Fibroblast of lung (primary cell): ENCODE measurements around the gene PLEKHA7. TPM values are rescaled to one million over a fixed set of nuclear protein-coding genes. Genes with fewer than 3 reads are reported as not detected.
"Not testable (repeated sequence)": the region's sequence is repeated elsewhere in the genome, so short reads cannot be mapped to it uniquely, and the experiment has no call there.

Source experiments
- DNase-seq, 2 donors: peaks; one replicate each; pipeline versions ENCODE4 v3.0.0 to v3.0.0-alpha.2; 2010; ENCODE audit warnings: low read depth in 2 of 2
- H2AFZ ChIP-seq: 2 replicates; pipeline ENCODE4 v1.5.1; 2012; ENCODE audit warnings: low read length, control low read depth, inconsistent platforms
- H3K27ac ChIP-seq: 2 replicates; pipeline ENCODE4 v1.5.1; 2011; ENCODE audit warnings: low read length, control low read depth; ENCODE audit not compliant: insufficient read depth
- H3K27me3 ChIP-seq: 2 replicates; pipeline ENCODE4 v1.5.1; 2011; ENCODE audit warnings: mild to moderate bottlenecking, low read length; ENCODE audit not compliant: control insufficient read depth, insufficient read depth
- H3K36me3 ChIP-seq: 2 replicates; pipeline ENCODE4 v1.5.1; 2011; ENCODE audit warnings: low read length; ENCODE audit not compliant: control insufficient read depth, insufficient read depth
- H3K4me1 ChIP-seq: 2 replicates; pipeline ENCODE4 v1.5.1; 2011; ENCODE audit warnings: low read length; ENCODE audit not compliant: control insufficient read depth, insufficient read depth; ENCODE audit errors: extremely low read depth
- H3K4me2 ChIP-seq: 2 replicates; pipeline ENCODE4 v1.5.1; 2011; ENCODE audit warnings: low read length, control low read depth; ENCODE audit not compliant: insufficient read depth; ENCODE audit errors: extremely low read depth
- H3K4me3 ChIP-seq, 4 experiments: fragments of 200-600 bp in 1 of 4; sonication (generic) in 1 of 4; replicated peaks in 1 of 4; 2 replicates each; pipeline ENCODE4 v1.5.1; 2011 to 2016; ENCODE audit warnings: low read length in 4 of 4, low read depth in 3 of 4, mild to moderate bottlenecking in 3 of 4, control low read depth in 2 of 4, inconsistent platforms in 1 of 4, mixed read lengths in 1 of 4; ENCODE audit not compliant: insufficient read depth in 1 of 4; ENCODE audit errors: control extremely low read depth in 1 of 4
- H3K79me2 ChIP-seq: 2 replicates; pipeline ENCODE4 v1.5.1; 2012; ENCODE audit warnings: mild to moderate bottlenecking, low read length, inconsistent platforms; ENCODE audit not compliant: control insufficient read depth, insufficient read depth
- H3K9ac ChIP-seq: 2 replicates; pipeline ENCODE4 v1.5.1; 2011; ENCODE audit warnings: mild to moderate bottlenecking, low read length, control low read depth; ENCODE audit not compliant: insufficient read depth
- H3K9me3 ChIP-seq: 2 replicates; pipeline ENCODE4 v1.5.1; 2012; ENCODE audit warnings: low read depth, low read length; ENCODE audit not compliant: control insufficient read depth, insufficient read depth
- H4K20me1 ChIP-seq: 2 replicates; pipeline ENCODE4 v1.5.1; 2011; ENCODE audit warnings: low read length; ENCODE audit not compliant: control insufficient read depth, insufficient read depth; ENCODE audit errors: extremely low read depth
- EZH2 ChIP-seq: IDR thresholded peaks from 2 replicates; pipeline ENCODE4 v1.5.1; 2012; ENCODE audit warnings: low read length, control low read depth, mild to moderate bottlenecking; ENCODE audit errors: missing control alignments
- polyA plus RNA-seq, 2 donors: library from polyadenylated mRNA; depleted of rRNA in 1 of 2; stranded (reverse) in 1 of 2; unstranded in 1 of 2; fragments of >200 nt; gene quantifications; 2 replicates each; pipeline ENCODE4 v1.2.1, GENCODE V29; 2011 to 2012; ENCODE audit warnings: missing spikeins in 1 of 2
- total RNA-seq: library from RNA; depleted of rRNA; stranded (reverse); fragments of >200 nt; gene quantifications from 2 replicates; pipeline ENCODE4 v1.2.1, GENCODE V29; 2014
- TF ChIP-seq, protein P1 (sequence below), 2 donors: IDR thresholded peaks in 1 of 2; conservative IDR thresholded peaks in 1 of 2; 1 replicate in 1 of 2; 2 replicates in 1 of 2; pipeline ENCODE4 v1.5.1; 2011 to 2012; ENCODE audit warnings: low read length in 2 of 2, control low read depth in 1 of 2, inconsistent platforms in 1 of 2, low read depth in 1 of 2, mild to moderate bottlenecking in 1 of 2

The PLEKHA7 gene
- total and polyA plus RNA-seq, 2 donors (not counting 1 experiment from before 2014, with no cell fraction given): 0.11 to 0.17 TPM

DNA sequence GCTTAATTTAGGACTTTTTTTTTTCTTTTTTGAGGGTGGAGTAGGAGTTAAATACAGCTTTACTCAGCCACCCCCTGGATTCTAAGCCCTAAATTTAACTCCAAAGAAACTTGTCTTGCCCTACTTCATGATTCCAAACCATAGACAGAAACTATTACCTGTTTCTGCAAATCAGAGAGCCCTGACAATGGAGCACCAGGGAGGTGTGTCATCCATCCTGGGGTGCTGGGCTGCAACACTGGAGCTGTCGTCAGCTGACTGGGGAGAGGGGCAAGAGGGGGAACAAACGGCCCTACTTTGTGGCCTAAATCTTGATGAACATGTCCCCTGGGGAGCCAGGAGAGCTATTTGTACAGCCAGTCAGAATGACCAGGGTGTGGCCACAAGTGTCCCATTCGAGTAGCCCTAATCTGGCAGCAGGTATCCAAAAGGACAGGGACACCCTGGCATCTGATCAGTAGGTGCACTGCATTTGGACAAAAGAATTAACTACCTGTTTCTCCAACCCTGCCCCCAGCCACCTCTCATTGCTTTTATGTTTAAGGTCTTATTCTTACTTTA is 50.8 kb downstream of the PLEKHA7 start:
- Histone ChIP-seq H4K20me1 (peaks cover under 1% of the 10 kb centered on the region), H3K27me3 (no peaks in the 10 kb centered on the region), H3K36me3 (no peaks in the 10 kb centered on the region), H3K9me3 (no peaks in the 10 kb centered on the region), H3K9ac (no peak overlapping the region), H3K4me3 (no peak overlapping the region), H3K4me1 (no peaks in the 10 kb centered on the region), H2AFZ (no peak overlapping the region), H3K79me2 (no peaks in the 10 kb centered on the region), H3K27ac (no peak overlapping the region), H3K4me2 (no peak overlapping the region)
- no peak for DNase-seq
- TF ChIP-seq EZH2: no peak
- TF ChIP-seq, protein P1, sequence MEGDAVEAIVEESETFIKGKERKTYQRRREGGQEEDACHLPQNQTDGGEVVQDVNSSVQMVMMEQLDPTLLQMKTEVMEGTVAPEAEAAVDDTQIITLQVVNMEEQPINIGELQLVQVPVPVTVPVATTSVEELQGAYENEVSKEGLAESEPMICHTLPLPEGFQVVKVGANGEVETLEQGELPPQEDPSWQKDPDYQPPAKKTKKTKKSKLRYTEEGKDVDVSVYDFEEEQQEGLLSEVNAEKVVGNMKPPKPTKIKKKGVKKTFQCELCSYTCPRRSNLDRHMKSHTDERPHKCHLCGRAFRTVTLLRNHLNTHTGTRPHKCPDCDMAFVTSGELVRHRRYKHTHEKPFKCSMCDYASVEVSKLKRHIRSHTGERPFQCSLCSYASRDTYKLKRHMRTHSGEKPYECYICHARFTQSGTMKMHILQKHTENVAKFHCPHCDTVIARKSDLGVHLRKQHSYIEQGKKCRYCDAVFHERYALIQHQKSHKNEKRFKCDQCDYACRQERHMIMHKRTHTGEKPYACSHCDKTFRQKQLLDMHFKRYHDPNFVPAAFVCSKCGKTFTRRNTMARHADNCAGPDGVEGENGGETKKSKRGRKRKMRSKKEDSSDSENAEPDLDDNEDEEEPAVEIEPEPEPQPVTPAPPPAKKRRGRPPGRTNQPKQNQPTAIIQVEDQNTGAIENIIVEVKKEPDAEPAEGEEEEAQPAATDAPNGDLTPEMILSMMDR (conservative IDR thresholded peaks at IDR 0.05 in 1 of 2, IDR thresholded peaks at IDR 0.05 in 1 of 2; ENCODE audit: low read depth in 1 of 2, low read length in 2 of 2): no peak

GRCh38 chr11:16962589-16962988 is 51.6 kb downstream of the PLEKHA7 start:
- not testable (repeated sequence) for H3K4me3 ChIP-seq, H3K79me2 ChIP-seq, H3K9me3 ChIP-seq, H4K20me1 ChIP-seq, H3K4me1 ChIP-seq, H2AFZ ChIP-seq, H3K4me2 ChIP-seq, H3K27ac ChIP-seq, H3K27me3 ChIP-seq, DNase-seq, H3K36me3 ChIP-seq, H3K9ac ChIP-seq

GRCh38 chr11:16962146-16962545 is 52.1 kb downstream of the PLEKHA7 start:
- Histone ChIP-seq H2AFZ (no peak overlapping the region), H3K9ac (no peak overlapping the region), H4K20me1 (no peaks in the 10 kb centered on the region), H3K9me3 (no peaks in the 10 kb centered on the region), H3K79me2 (no peaks in the 10 kb centered on the region), H3K4me3 (no peak overlapping the region), H3K4me1 (no peaks in the 10 kb centered on the region), H3K4me2 (no peak overlapping the region), H3K36me3 (no peaks in the 10 kb centered on the region), H3K27me3 (no peaks in the 10 kb centered on the region), H3K27ac (no peak overlapping the region)
- no peak for DNase-seq
- no peak for TF ChIP-seq EZH2
- TF ChIP-seq, protein P1 (conservative IDR thresholded peaks at IDR 0.05 in 1 of 2, IDR thresholded peaks at IDR 0.05 in 1 of 2; ENCODE audit: low read depth in 1 of 2, low read length in 2 of 2): no peak
